Tibial artery (tissue), 4 donors: Measurements from ENCODE around the gene BTBD16.

Experiments used
- DNase-seq, 2 donors: peaks; one replicate each; pipeline ENCODE4 v3.0.0-alpha.2; 2019
- H3K27ac ChIP-seq, 2 donors: fragments of 200-600 bp; sonication (generic) in 1 of 2; 1 replicate in 1 of 2; 2 replicates in 1 of 2; pipeline ENCODE4 v1.5.1; 2018 to 2019; ENCODE audit warnings: mild to moderate bottlenecking in 1 of 2
- H3K27me3 ChIP-seq, 2 donors: fragments of 200-600 bp; sonication (generic) in 1 of 2; one replicate each; pipeline versions ENCODE4 v1.5.1 to v1.6.0; 2016 to 2019
- H3K36me3 ChIP-seq, 3 donors: fragments of 200-600 bp; sonication (generic) in 2 of 3; one replicate each; pipeline ENCODE4 v1.5.1; 2016 to 2019; ENCODE audit warnings: mild to moderate bottlenecking in 2 of 3
- H3K4me1 ChIP-seq, 4 donors: fragments of 200-600 bp; sonication (generic) in 2 of 4; 1 replicate in 3 of 4; 2 replicates in 1 of 4; pipeline ENCODE4 v1.5.1; 2016 to 2019
- H3K4me3 ChIP-seq, 2 donors: fragments of 200-600 bp; sonication (generic) in 1 of 2; 1 replicate in 1 of 2; 2 replicates in 1 of 2; pipeline ENCODE4 v1.5.1; 2018 to 2019; ENCODE audit warnings: mild to moderate bottlenecking in 2 of 2
- H3K9me3 ChIP-seq, 3 donors: fragments of 200-600 bp; sonication (generic) in 1 of 3; one replicate each; pipeline ENCODE4 v1.5.1; 2016 to 2019
- intact Hi-C: fragments of 100-400 bp; cut with DNase I; formaldehyde crosslinking; loops from one replicate; pipeline ENCODE4 v1.15.0; 2023; ENCODE audit warnings: low total_unique reads
- TF ChIP-seq, protein P1 (sequence below), 2 experiments: fragments of 200-600 bp in 1 of 2; fragments of 450-650 bp in 1 of 2; IDR thresholded peaks; one replicate each; pipeline ENCODE4 v1.5.1; 2017 to 2019; ENCODE audit warnings: antibody characterized with exemption in 2 of 2, mild to moderate bottlenecking in 1 of 2, moderate library complexity in 1 of 2

BTBD16 gene

GRCh38 chr10:122348935-122349361 is 77.9 kb downstream of the BTBD16 start:
- H3K36me3 ChIP-seq = no peaks in the 10 kb centered on the region
- intact Hi-C loops = no loop called here
- H3K4me1 ChIP-seq = no peaks in the 10 kb centered on the region
- TF ChIP-seq, protein P1, sequence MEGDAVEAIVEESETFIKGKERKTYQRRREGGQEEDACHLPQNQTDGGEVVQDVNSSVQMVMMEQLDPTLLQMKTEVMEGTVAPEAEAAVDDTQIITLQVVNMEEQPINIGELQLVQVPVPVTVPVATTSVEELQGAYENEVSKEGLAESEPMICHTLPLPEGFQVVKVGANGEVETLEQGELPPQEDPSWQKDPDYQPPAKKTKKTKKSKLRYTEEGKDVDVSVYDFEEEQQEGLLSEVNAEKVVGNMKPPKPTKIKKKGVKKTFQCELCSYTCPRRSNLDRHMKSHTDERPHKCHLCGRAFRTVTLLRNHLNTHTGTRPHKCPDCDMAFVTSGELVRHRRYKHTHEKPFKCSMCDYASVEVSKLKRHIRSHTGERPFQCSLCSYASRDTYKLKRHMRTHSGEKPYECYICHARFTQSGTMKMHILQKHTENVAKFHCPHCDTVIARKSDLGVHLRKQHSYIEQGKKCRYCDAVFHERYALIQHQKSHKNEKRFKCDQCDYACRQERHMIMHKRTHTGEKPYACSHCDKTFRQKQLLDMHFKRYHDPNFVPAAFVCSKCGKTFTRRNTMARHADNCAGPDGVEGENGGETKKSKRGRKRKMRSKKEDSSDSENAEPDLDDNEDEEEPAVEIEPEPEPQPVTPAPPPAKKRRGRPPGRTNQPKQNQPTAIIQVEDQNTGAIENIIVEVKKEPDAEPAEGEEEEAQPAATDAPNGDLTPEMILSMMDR (IDR thresholded peaks at IDR 0.05) = no peak
- H3K9me3 ChIP-seq = no peaks in the 10 kb centered on the region
- DNase-seq = no peak
- no peak overlapping the region for H3K4me3 ChIP-seq
- no peak overlapping the region for H3K27ac ChIP-seq
- no peaks in the 10 kb centered on the region for H3K27me3 ChIP-seq

DNA sequence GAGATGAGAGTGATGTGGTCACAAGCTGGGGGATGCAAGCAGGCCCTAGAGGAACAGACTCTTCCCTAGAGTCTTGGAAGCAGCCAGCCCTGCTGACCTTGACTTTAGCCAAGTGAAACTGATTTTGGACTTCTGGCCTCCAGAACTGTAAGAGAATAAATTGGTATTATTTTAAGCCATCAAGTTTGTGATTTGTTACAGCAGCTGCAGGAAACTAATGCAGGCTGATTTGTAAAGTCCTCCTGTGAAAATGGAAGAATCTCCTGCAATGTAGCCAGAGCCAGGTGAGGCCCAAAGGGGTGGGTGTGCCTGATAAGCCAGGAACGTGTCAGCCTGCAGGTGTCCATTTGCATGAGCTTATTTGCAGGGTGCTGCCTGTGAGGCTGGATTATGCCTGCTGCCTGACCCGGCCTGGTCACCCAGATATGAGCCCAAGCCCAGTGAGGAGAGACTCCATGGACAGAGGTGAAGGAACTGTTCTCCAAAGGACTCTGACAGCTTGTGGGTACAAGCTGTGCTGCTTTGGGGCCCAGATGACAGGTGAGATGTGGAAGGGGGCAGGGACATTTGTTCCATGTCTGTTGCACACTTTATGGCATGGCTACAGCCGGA is 78.8 kb downstream of the BTBD16 start:
- Histone ChIP-seq H3K27me3 (no peaks in the 10 kb centered on the region), H3K9me3 (no peaks in the 10 kb centered on the region), H3K27ac (no peak overlapping the region), H3K4me3 (no peak overlapping the region), H3K36me3 (no peaks in the 10 kb centered on the region), H3K4me1 (no peaks in the 10 kb centered on the region)
- TF ChIP-seq, protein P1 (IDR thresholded peaks at IDR 0.05) = no peak
- DNase-seq = no peak
- intact Hi-C loops = loop anchor here (5.0 kb wide), 1 partner anchor 202 kb away; no protein-coding TSS in a partner anchor

GRCh38 chr10:122350893-122351292 is 79.8 kb downstream of the BTBD16 start:
- Histone ChIP-seq H3K27ac (no peak overlapping the region), H3K27me3 (no peaks in the 10 kb centered on the region), H3K9me3 (no peaks in the 10 kb centered on the region), H3K4me3 (no peak overlapping the region), H3K4me1 (no peaks in the 10 kb centered on the region), H3K36me3 (no peaks in the 10 kb centered on the region)
- intact Hi-C loops = loop anchor here (5.0 kb wide), 1 partner anchor 201 kb away; no protein-coding TSS in a partner anchor
- DNase-seq = no peak
- TF ChIP-seq, protein P1 (IDR thresholded peaks at IDR 0.05) = no peak

DNA sequence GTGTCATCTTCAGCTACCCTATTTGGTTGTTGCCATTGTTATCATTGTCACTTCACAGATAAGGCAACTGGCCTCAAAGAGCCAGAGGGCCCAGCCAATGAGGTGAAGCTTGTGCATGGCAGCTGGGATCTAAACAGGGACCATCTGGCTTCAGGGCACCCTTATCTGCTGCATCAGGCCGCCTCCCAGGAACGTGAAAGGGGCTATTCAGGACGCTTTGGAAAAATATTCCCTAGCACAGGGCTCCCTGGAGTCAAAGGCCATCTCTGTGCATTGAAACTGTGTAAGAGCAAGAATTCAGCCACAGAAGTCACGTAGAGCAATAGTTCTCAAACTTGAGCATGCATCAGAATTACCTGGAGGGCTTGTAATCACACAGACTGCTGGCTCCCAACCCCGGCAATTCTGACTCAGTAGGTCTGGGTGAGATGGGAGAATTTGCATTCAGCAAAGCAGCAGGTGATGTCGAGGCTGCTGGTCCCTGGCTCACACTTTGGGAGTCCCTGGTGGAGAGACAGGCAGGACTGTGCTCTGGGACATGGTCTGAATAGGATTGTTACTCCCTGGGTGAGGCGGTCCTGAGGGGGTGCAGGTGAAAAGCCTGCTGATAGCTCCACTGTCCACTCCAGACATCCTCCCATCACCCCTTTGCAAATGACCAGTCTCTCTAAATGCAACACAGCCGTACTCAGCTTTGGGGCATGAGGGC is 81.9 kb downstream of the BTBD16 start:
- TF ChIP-seq, protein P1 (IDR thresholded peaks at IDR 0.05) = no peak
- Histone ChIP-seq H3K9me3 (no peaks in the 10 kb centered on the region), H3K4me3 (no peak overlapping the region), H3K4me1 (no peaks in the 10 kb centered on the region), H3K27me3 (no peaks in the 10 kb centered on the region), H3K36me3 (no peaks in the 10 kb centered on the region), H3K27ac (no peak overlapping the region)
- intact Hi-C loops = loop anchor here (5.0 kb wide), 1 partner anchor 199 kb away; no protein-coding TSS in a partner anchor
- no peak for DNase-seq

DNA sequence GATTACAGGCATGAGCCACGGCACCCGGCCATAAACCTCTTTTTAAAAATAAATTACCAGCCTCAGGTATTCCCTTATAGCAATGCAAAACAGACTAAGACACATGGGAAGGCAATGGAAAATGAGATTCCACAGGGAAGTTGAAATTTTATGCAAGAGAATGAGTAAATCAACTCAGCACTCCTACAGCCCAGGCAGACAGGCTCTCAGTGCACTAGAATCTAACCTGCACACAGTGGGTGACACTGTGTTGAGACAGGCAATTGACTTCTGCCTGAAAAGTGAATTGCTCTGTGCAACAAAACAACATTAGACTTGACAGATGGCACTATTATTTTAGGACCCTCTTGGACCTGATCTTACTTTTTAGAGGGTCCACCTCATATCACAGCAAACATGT is 83.3 kb downstream of the BTBD16 start:
- Histone ChIP-seq H3K36me3 (no peaks in the 10 kb centered on the region), H3K4me1 (no peaks in the 10 kb centered on the region), H3K9me3 (peaks cover 0 to 8% (median 4%) of the 10 kb centered on the region in 3 donors), H3K27ac (no peak overlapping the region), H3K27me3 (no peaks in the 10 kb centered on the region), H3K4me3 (no peak overlapping the region)
- TF ChIP-seq, protein P1 (IDR thresholded peaks at IDR 0.05) = no peak
- no peak for DNase-seq
- intact Hi-C loops = loop anchor here (5.0 kb wide), 1 partner anchor 198 kb away; no protein-coding TSS in a partner anchor
